BLaER1 (cell line): ENCODE measurements around the gene HUWE1.

Experiments
- H3K27ac ChIP-seq: shearing (Covaris generic); formaldehyde crosslinking; 2 replicates; pipeline ENCODE4 v1.8.1; 2022
- H3K27me3 ChIP-seq: shearing (Covaris generic); formaldehyde crosslinking; 2 replicates; pipeline ENCODE4 v1.8.1; 2022
- H3K36me3 ChIP-seq: shearing (Covaris generic); formaldehyde crosslinking; 2 replicates; pipeline ENCODE4 v1.8.1; 2022
- H3K4me1 ChIP-seq: shearing (Covaris generic); formaldehyde crosslinking; 2 replicates; pipeline ENCODE4 v1.8.1; 2022
- H3K4me2 ChIP-seq: shearing (Covaris generic); formaldehyde crosslinking; 2 replicates; pipeline ENCODE4 v1.8.1; 2022
- H3K4me3 ChIP-seq: shearing (Covaris generic); formaldehyde crosslinking; 2 replicates; pipeline ENCODE4 v1.8.1; 2022
- H3K9ac ChIP-seq: shearing (Covaris generic); formaldehyde crosslinking; 2 replicates; pipeline ENCODE4 v1.8.1; 2022
- H3K9me3 ChIP-seq: shearing (Covaris generic); formaldehyde crosslinking; 2 replicates; pipeline ENCODE4 v1.8.1; 2022
- H4K20me1 ChIP-seq: shearing (Covaris generic); formaldehyde crosslinking; 2 replicates; pipeline ENCODE4 v1.8.1; 2022
- Cebpa-rat ChIP-seq: shearing (Covaris generic); IDR thresholded peaks from 2 replicates; pipeline ENCODE4 v1.8.1; 2022

The HUWE1 gene

GRCh38 chrX:53688300-53688699, 1.8 kb upstream of the HUWE1 start:
- no peak for TF ChIP-seq Cebpa-rat
- Histone ChIP-seq H3K9me3 (peaks cover 14% of the 10 kb centered on the region; the same call in 1 of the 2 replicates), H3K4me2 (no peak overlapping the region), H3K4me1 (no peaks in the 10 kb centered on the region; the same call in 1 of the 2 replicates), H3K27me3 (peaks cover 12% of the 10 kb centered on the region; the same call in 1 of the 2 replicates), H3K4me3 (no peak overlapping the region), H3K27ac (no peak overlapping the region), H3K9ac (no peak overlapping the region), H3K36me3 (no peaks in the 10 kb centered on the region), H4K20me1 (no peaks in the 10 kb centered on the region)

GRCh38 chrX:53685711-53686110, 808 bp downstream of the HUWE1 start:
- Histone ChIP-seq H3K9me3 (peaks cover 14% of the 10 kb centered on the region; the same call in 1 of the 2 replicates), H4K20me1 (peaks cover 24% of the 10 kb centered on the region), H3K27ac (peak overlapping the region; percentile 82), H3K4me3 (peak overlapping the region; percentile 70), H3K27me3 (peaks cover 14% of the 10 kb centered on the region; the same call in 1 of the 2 replicates), H3K4me1 (peaks cover 13% of the 10 kb centered on the region; the same call in 1 of the 2 replicates), H3K36me3 (peaks cover 9% of the 10 kb centered on the region; the same call in 1 of the 2 replicates), H3K9ac (peak overlapping the region; percentile 83), H3K4me2 (peak overlapping the region; percentile 83)
- no peak for TF ChIP-seq Cebpa-rat

- H3K4me1 ChIP-seq = peaks cover 13% of the 10 kb centered on the region; the same call in 1 of the 2 replicates
- H4K20me1 ChIP-seq = peaks cover 35% of the 10 kb centered on the region
- H3K9ac ChIP-seq = peak overlapping the region; percentile 92
- peak overlapping the region; percentile 71 for H3K27ac ChIP-seq
- peaks cover 17% of the 10 kb centered on the region; the same call in 1 of the 2 replicates for H3K36me3 ChIP-seq
- TF ChIP-seq Cebpa-rat = no peak
- H3K9me3 ChIP-seq = peaks cover 14% of the 10 kb centered on the region; the same call in 1 of the 2 replicates
- peaks cover 8% of the 10 kb centered on the region; the same call in 1 of the 2 replicates for H3K27me3 ChIP-seq
- peak overlapping the region; percentile 70 for H3K4me3 ChIP-seq
- peak overlapping the region; percentile 83 for H3K4me2 ChIP-seq
Measured at GRCh38 chrX:53684415-53685192, 1.9 kb downstream of the HUWE1 start.

GRCh38 chrX:53683556-53684414, 2.7 kb downstream of the HUWE1 start:
- no peak for TF ChIP-seq Cebpa-rat
- Histone ChIP-seq H3K27ac (peak overlapping the region; percentile 96), H3K9me3 (peaks cover 14% of the 10 kb centered on the region; the same call in 1 of the 2 replicates), H4K20me1 (peaks cover 43% of the 10 kb centered on the region), H3K4me1 (peaks cover 13% of the 10 kb centered on the region; the same call in 1 of the 2 replicates), H3K36me3 (peaks cover 20% of the 10 kb centered on the region; the same call in 1 of the 2 replicates), H3K4me2 (no peak overlapping the region), H3K4me3 (peak overlapping the region; percentile 70), H3K27me3 (peaks cover 8% of the 10 kb centered on the region; the same call in 1 of the 2 replicates), H3K9ac (peak overlapping the region; percentile 92)

GRCh38 chrX:53682885-53683555, 3.5 kb downstream of the HUWE1 start:
- peak overlapping the region; percentile 92 for H3K9ac ChIP-seq
- H3K36me3 ChIP-seq = peaks cover 27% of the 10 kb centered on the region; the same call in 1 of the 2 replicates
- peaks cover 5% of the 10 kb centered on the region; the same call in 1 of the 2 replicates for H3K27me3 ChIP-seq
- peaks cover 13% of the 10 kb centered on the region; the same call in 1 of the 2 replicates for H3K4me1 ChIP-seq
- peak overlapping the region; percentile 96 for H3K27ac ChIP-seq
- TF ChIP-seq Cebpa-rat = no peak
- H4K20me1 ChIP-seq = peaks cover 51% of the 10 kb centered on the region
- H3K4me3 ChIP-seq = peak overlapping the region; percentile 70
- peaks cover 14% of the 10 kb centered on the region; the same call in 1 of the 2 replicates for H3K9me3 ChIP-seq
- H3K4me2 ChIP-seq = peak overlapping the region; percentile 75

GRCh38 chrX:53681661-53682060, 4.9 kb downstream of the HUWE1 start:
- H3K9me3 ChIP-seq = peaks cover 13% of the 10 kb centered on the region; the same call in 1 of the 2 replicates
- H4K20me1 ChIP-seq = peaks cover 63% of the 10 kb centered on the region
- no peak for TF ChIP-seq Cebpa-rat
- H3K9ac ChIP-seq = no peak overlapping the region
- peaks cover 8% of the 10 kb centered on the region; the same call in 1 of the 2 replicates for H3K27me3 ChIP-seq
- H3K4me2 ChIP-seq = 0 out of 2 replicates have a peak overlapping the region, but pooled peaks have one; percentile 75
- H3K36me3 ChIP-seq = peaks cover 30% of the 10 kb centered on the region; the same call in 1 of the 2 replicates
- H3K27ac ChIP-seq = no peak overlapping the region
- no peak overlapping the region for H3K4me3 ChIP-seq
- H3K4me1 ChIP-seq = peaks cover 13% of the 10 kb centered on the region; the same call in 1 of the 2 replicates

GRCh38 chrX:53678667-53679066, 7.9 kb downstream of the HUWE1 start:
- Histone ChIP-seq H3K9ac (no peak overlapping the region), H3K27ac (no peak overlapping the region), H3K4me2 (no peak overlapping the region), H4K20me1 (peaks cover 93% of the 10 kb centered on the region), H3K36me3 (peaks cover 36% of the 10 kb centered on the region), H3K9me3 (0 out of 2 replicates have a peak, but pooled peaks cover 2% of the 10 kb centered on the region), H3K4me3 (no peak overlapping the region), H3K27me3 (peaks cover 22% of the 10 kb centered on the region; the same call in 1 of the 2 replicates), H3K4me1 (peaks cover 13% of the 10 kb centered on the region; the same call in 1 of the 2 replicates)
- no peak for TF ChIP-seq Cebpa-rat

- Histone ChIP-seq H4K20me1 (peaks cover 99% of the 10 kb centered on the region), H3K36me3 (peaks cover 43% of the 10 kb centered on the region), H3K4me2 (no peak overlapping the region), H3K9ac (no peak overlapping the region), H3K4me3 (no peak overlapping the region), H3K9me3 (no peaks in the 10 kb centered on the region), H3K27ac (no peak overlapping the region), H3K4me1 (peaks cover 9% of the 10 kb centered on the region; the same call in 1 of the 2 replicates), H3K27me3 (peaks cover 33% of the 10 kb centered on the region; the same call in 1 of the 2 replicates)
- TF ChIP-seq Cebpa-rat = no peak
Measured at GRCh38 chrX:53677286-53677685, 9.2 kb downstream of the HUWE1 start.
